NCI-H1436 (cell line): Measurements from ENCODE around the gene SMAP1.
A peak's percentile ranks its signal among the peaks of the same experiment; 100 is the strongest.

Experiments
- DNase-seq: peaks from one replicate; lab custom pipeline; 2025; lab: John Stamatoyannopoulos, UW

Gene SMAP1

GRCh38 chr6:70842541-70842940 is 174.9 kb downstream of the SMAP1 start:
- DNase-seq, result no peak

- DNase-seq, result no peak
Observed at GRCh38 chr6:70843328-70843918, 175.7 kb downstream of the SMAP1 start.

DNA sequence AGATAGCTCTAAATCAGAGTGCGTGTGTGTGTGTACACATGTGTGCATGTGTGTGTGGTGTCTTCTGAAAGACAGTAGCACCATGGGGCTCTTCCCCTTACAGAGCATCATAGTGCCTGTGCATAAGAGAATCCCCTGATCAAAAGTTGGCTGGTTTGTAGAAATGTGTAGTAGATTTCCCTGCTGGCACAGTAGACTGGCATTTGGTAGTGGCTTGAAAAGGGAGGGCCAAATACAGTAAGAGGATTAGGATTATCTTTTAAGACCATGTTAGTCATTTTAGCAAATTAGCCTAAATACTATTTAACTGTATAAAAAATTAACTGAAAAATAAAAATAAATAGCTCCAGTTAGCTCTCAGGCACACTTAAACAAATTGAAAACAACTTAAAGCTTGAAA is 176.6 kb downstream of the SMAP1 start:
- DNase-seq, result no peak

GRCh38 chr6:70846207-70846835 is 178.6 kb downstream of the SMAP1 start:
- DNase-seq, result peak; percentile 16

DNA sequence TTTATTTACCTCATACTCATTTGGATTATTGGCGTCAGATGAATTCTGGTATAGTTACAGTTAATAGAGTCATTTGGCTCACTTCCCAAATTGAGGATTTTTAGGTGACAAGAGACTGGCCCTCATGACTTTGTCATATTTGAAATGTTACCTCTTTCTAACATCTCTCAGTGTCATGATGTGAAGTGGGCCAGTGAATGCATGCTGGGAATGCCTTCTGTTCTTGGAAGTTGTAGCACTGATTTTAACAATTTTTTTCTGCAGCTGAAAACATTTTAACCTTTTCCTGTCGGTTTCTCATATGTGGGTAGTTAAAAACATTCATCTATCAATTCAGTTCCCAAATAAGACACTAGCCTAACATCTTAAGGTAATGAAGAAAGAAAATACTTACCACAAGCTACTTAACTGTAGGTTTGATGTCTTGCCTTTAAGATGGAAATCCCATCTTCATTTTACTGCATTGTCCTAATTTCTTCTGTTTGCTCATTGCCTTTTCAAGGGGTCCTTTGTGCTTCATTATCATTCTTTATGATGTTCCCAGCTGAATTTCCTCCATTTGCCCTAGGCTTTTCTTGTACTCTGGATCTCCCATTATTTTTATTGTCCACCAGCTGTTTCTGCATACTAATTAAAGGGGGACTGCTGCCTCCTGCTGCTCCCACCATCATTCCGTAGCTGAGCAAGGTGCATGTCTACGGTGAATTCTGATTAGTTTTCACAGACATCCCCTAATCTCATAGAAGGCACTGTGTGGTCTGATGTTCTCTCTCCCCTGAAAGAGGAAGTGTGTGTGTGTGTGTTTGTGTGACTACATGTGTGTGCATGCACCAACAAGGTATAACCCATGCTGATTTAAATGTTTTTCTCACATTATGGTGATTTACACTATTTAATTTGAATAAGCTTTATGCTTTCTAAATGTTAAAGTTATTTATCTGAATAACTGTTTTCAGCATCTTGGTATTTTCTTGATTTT is 179.7 kb downstream of the SMAP1 start:
- DNase-seq, result no peak

- no peak for DNase-seq
Observed at GRCh38 chr6:70849348-70850069, 181.8 kb downstream of the SMAP1 start.

DNA sequence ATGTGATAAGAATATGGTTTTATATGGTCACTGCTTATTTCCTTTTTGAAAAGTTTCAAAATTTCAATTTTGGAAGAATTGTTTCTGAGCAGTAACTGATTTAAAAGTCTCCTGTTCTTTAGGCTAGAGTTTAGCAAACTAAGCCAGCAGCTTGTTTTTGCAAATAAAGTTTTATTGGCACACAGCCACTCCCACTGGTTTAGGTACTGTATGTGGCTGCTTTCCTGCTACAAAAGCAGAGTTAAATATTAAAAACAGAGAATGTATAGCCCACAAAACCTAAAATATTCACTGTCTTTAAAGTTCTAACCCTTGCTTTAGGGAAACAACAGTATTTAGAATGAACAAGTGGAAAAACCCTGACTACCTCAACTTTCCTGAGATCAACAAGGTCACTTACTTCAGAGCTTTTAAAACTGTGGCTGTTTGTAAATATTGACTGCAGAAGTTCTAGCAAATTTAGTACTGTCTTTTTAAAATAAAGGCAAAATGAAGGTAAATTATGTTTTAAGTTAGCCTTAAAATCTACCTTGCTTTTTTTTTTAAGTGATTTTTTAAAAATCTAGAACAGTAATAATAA is 185.1 kb downstream of the SMAP1 start:
- no peak for DNase-seq

GRCh38 chr6:70857387-70858077 is 189.8 kb downstream of the SMAP1 start:
- peak; percentile 26 for DNase-seq

DNA sequence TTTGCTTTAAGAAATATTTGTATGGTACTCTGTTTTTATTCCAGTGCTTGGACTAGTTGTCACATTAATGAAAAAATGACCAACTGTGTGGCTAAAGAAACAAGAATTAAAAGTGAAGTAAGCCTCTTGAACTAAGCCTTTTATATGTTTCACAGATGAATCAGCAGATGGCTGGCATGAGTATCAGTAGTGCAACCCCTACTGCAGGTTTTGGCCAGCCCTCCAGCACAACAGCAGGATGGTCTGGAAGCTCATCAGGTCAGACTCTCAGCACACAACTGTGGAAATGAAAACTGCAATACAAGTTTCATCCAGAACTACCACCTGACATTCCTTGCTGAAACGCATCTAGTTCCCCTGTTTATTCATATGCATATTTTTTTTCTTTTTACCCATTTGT is 192.4 kb downstream of the SMAP1 start:
- DNase-seq, result no peak

DNA sequence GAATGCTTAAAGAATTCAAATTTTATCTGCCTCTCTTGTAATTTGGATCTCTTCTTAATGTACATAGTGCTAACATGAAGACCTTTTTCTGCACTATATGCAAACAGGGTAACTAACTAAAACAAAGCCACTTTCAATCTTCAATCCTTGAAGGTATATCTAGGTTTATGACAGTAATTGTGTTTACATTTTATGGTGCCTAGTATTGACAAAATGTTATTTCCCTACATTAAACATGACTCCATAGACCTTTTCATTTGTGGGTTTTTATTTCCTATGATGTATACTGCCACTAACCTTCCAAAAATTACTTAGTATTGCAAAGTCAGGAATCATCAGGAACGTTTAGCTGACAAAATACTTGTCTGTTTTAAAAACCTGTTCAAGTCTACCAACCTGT is 193.2 kb downstream of the SMAP1 start:
- DNase-seq, result no peak

DNA sequence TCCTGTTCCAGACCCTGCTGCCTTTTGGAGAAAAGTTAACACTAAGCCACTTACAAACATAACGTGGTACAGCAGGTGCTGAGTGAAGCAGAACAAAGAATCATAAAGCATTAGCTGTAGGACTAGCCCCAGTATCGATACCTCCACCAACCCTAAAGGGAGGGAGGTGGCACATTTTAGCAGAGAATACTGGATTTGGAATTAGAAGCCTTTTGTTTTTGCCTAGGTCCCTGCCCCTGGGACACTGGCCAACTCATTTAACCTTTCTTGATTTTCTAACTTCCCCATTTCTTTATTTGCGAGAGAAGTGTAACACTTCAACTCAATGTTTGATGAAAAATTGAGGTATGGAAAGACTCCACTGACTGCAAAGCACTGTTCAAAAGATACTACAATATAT is 195.7 kb downstream of the SMAP1 start:
- no peak for DNase-seq

GRCh38 chr6:70864401-70864800 is 196.7 kb downstream of the SMAP1 start:
- DNase-seq, result no peak

GRCh38 chr6:70872469-70872868 is 204.8 kb downstream of the SMAP1 start:
- no peak for DNase-seq

DNA sequence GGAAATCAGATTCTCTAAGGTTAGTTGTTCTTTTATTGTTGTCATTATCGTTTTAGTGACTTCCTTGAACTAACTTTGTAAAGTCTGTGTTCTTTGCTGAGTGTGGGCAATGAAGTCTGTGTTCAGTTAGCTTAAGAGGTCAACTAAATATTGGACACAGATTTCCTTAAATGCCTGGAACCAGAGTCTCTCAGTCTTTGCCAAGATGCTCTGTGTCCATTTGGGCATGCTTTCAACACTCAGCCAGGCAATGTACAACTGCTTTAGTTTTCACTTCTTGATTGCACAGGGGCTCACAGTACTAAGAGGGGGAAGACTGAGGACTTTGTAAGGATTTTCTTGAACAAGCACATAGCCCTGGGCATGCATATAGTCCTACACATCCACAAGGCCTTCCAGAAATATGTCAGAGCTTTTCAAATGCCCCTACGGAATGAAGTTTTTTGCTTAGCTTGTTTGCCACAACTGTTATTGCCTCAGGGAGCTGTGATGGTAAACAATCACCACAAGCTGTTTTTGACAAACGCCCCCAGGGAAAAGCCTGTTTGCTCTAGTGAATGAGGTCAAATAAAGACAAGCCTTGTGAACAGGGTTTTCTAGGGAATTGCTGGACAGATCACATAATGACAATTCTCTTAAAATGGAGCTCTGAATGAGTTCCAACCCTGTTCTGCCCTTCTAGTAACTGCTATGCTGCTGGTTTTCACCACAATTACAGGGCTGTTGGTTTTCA is 206.7 kb downstream of the SMAP1 start:
- no peak for DNase-seq

DNA sequence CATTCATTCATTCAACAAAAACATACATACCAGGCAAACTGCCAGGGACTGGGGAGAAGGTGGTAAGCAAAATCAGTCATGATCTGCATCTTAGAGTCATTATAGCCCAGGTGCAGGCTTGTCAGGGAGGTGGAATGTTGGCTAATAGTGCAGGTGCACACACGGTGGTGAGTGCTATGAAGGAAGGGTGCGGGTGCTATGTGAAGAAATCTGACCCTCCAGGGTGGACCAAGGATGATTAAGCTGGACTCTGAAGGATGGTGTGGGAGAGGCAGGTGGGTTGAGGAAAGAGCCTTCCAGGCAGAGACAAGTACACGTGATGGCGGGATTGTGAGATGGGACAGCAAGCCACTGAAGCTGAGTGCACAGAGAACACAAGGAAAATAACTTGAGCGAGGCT is 211.8 kb downstream of the SMAP1 start:
- DNase-seq, result no peak

- DNase-seq, result peak; percentile 63
Observed at GRCh38 chr6:70884074-70884983, 216.6 kb downstream of the SMAP1 start.

GRCh38 chr6:70886071-70886470 is 218.4 kb downstream of the SMAP1 start:
- DNase-seq, result no peak

- no peak for DNase-seq
Observed at GRCh38 chr6:70886661-70887060, 219.0 kb downstream of the SMAP1 start.

DNA sequence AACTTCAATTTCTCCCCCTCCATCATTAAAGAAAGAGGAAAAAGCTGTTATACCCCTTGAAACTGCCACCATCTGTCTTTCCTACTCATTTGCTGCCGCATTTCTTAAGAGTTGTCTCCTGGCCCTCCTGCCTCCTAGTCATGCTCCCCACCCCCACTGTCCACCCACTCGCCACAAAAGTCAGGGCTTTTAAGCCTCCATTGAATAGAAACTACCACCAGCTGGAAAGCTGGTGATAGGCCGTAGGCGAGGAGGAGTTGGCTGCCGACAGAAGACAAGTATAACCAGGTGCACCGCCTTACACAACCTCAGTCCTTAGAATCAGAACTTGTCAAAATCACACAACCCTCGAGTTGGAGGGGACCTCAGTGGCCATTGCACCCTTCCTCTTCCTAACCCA is 221.6 kb downstream of the SMAP1 start:
- no peak for DNase-seq

DNA sequence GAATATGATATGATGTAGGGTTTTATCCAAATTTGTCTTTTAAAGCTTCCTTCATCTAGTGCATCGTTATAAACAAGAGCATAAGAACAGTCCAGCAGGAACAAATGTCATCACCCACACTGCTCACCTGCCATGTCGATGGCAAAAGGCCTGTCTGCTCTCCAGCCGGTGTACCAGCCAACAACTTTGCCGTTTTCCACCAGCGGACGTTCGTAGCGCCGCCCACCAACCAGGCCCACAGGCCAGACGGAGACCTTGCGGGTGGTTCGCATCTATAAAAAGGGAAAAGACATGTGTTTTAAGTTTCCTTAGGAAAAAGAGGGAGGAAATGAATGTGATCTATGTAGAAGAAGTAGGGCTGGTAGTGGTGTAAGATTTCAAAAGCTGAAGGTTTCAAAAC is 226.3 kb downstream of the SMAP1 start:
- no peak for DNase-seq
